Activated CD4-positive, alpha-beta T cell treated with anti-CD3 and anti-CD28 coated beads, Interleukin-10, Interleukin-2, amounts not matched to agents 100 ng/mL and 50 ng/mL, durations not matched to agents 16 hours and 8 hours (primary cell): ENCODE measurements around the gene WNT7A.
"Not testable (repeated sequence)": the region's sequence is repeated elsewhere in the genome, so short reads cannot be mapped to it uniquely, and the experiment has no call there.

Experiments
- DNase-seq: peaks from one replicate; pipeline ENCODE4 v3.0.0-alpha.2; 2020

The WNT7A gene

DNA sequence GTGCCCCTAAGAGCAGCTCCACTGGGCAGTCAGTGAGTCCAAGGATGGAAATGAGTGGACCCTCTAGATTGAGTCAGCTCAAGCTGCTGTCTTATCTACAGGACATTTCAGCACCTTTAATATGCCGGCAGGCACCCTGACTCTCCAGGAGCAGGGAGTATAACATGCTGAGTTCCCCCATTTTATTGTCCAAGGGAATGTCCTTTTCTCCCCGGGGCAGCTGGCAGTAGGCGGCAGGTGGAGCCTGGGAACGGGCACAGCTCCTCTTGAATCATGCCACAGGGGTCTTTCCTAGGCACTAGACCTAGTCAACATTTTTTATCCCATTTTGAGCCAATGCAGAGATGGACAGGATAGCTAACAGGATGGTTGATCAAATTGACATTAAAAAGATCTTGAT is 14.8 kb downstream of the WNT7A start:
- DNase-seq: no peak

DNA sequence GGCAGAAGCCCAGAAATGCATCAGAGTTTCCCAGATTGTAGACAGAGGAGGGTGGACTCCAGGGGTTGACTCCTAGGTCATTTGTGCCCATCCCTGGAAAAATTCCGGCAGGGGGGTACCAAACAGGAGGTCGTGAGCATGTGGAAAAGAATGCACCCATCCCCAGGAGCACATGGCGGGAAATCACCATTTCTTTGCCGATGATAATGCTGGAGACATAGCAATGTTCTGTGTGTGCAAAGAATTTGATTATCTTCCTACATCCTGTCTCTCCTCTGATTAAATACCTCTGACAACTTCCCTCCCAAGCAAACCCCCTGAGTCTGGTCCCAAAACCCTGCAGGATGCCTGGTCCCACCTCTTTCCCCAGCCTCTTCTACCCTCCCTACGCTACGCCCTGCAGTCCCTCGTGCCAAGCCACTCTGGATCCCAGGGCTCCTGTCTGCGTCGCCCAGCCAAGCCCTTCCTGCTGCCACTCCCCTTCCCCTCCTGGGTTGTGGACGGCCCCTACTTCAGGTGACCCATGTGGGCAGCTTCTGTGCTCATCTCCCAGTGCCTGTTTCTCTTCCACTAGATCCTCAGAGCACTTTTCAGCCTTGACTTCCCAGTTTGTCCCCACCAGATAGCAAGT is 15.8 kb downstream of the WNT7A start:
- no peak for DNase-seq

DNA sequence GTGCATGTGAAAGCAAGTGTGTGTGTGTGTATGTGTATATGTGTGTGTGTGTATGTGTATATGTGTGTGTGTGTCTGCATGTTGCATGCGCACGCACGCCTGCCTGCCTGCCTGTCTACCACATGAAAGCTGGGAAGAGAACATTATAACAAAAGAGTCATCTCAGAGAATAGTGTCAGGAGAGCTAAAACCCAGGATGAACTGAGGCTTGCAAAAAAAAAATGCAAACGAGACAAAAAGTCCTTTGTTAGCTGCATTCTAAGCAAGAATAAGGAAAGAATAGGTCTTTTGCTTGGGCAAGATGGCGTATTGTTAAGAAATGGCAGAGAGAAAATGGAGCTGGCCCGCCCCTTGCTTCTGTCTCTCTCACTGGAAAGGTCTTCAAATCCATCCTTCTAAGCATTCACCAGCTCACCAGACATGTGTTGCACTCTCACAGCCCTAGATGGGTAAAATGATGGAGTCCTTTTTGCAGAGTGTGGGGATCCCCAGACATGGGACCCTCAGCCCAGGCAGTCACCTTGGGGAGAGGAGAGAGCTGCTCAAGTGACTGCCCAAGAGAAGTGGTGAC is 16.4 kb downstream of the WNT7A start:
- DNase-seq: no peak

DNA sequence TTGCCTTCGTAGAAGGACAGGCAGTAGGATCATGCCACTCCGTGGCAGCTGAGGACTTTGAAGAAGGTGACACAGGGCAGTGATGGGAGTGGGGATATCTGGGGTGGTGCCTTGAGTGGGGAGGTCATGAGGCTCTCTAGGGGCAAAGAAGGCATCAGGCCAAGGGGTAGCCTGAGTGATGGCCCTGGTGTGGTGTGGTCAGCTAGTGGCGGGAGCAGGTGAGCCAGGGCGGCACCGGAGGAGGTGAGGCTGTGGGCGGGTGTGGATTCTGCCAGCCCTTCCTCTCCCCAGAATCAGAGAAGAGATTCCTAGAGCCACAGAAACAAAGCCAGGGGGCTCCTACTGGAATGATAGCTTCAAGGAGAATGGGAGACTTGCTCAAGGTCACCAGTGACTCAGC is 18.4 kb downstream of the WNT7A start:
- no peak for DNase-seq

DNA sequence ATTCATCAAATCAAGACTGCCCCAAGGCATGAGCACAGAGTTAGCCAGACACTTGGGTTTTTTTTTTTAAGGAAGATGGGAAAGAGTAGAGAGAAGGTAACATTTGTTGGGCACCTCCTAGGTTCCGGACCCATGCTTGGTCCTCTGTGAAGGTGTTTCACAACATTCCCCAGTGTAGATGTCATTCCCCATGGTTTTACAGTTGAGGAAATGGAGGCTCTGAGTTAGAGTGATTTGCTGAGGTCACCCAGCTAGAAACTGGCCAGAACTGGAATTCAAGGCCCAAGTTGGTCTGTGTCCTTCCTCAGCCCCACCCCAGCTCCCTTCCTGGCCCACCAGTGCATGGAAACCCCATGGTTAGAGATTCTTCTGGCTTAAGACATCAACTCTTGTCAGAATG is 19.9 kb downstream of the WNT7A start:
- no peak for DNase-seq

DNA sequence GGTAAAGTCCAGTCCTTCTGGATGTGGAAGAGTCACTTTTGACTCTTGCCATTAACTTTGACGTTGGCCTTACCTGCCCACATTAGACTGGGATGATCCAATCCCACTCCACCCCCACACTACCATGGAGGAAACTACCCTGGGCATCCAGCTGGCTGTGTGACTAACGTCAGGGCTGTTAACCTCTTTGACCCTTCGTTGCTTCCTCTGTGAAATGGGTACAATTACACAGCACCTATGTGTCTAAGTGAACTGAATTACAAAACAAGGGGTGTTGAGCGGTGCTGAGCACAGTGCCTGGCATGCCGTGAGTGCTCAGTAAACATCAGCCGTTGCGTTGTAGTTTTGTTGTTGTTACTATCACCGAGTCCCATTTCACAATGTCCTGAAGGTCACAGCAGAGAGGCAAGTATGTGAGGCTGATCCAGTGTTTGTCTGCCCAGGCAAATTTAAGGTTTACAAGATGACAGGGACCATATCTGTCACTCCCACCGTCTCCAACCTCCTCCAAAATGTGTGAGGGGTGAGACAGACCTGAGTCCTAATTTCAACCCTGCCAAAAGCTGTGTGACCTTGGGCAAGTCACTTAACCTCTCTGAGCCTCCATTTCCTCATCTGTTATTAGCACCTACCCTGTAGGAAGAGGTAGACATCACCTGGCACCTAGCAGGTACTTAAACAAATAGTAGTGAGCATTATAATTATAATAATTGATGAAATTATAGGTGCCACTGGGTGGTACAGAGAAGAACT is 20.9 kb downstream of the WNT7A start:
- DNase-seq: no peak

DNA sequence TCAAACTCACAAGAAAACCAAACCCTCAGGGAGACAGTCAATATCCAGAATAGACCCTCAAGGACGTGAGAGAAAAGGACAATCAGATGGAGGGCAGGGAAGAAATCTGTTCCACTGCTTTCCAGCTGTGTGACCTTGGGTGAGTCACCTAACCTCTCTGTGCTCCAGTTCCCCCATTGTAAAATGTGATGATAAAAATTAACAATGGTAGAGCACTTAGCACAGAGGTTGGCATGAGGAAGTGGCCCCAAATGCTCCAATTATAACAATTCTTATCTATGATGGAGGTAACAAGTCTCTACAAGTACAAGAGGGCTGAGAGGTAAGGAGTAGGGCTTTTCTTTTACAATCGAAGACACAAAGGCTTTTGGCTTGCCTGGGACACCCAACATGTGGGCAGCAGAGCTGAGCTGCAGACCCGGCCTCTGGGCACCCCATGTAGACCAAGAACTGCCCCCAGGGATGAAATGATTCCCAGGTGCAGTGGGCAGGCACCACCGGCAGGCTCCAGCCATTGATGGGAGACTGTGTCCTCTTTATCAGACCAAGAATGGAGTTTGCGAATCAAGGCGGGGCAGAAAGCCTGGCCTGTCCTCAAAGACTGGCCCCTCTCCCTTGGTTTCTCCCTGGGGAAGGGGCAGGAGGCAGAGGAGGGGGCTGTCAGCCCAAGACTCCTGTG is 22.0 kb downstream of the WNT7A start:
- no peak for DNase-seq

DNA sequence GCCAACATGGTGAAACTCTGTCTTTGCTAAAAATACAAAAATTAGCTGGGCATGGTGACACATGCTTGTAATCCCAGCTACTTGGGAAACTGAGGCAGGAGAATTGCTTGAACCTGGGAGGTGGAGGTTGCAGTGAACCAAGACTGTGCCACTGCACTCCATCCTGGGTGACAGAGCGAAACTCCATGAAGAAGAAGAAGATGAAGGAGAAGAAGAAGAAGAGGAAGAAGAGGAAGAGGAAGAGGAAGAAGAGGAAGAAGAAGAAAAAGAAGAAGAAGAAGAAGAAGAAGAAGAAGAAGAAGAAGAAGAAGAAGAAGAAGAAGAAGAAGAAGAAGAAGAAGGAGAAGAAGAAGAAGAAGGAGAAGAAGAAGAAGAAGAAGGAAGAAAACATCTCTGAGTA is 23.2 kb downstream of the WNT7A start:
- DNase-seq: not testable (repeated sequence)

DNA sequence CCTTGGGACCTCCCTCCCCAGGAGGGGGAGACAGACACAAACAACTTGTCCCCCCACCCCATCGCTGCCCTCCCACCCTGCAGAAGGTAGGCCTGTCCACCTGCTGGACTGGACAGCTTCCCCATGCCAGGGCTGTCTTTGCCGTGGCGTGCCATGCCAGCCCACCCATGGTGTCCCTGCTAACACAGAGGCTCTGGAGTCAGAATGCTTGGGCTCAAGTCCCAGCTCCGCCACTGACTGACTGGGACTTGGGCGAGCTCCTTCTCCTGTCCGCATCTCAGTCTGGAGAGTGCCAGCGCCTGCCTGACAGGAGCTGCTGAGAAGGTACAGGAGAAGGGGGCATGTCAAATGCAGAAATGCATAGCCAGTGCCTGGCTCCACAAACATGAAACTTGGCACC is 23.9 kb downstream of the WNT7A start:
- DNase-seq: no peak

DNA sequence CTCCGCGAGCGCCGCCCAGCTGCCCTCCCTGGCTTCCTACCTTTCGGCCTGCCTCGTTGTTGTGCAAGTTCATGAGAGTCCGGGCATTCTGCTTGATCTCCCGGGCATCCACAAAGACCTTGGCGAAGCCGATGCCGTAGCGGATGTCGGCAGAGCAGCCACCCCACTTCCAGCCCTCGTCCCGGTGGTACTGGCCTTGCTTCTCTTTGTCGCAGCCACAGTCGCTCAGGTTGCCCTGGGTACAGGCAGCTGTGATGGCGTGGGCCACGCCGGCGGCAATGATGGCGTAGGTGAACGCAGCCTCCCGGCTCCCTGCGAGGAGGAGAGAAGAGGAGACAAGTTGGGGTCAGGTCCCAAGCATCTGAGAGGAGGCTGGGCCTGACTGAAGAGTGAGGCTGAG is 25.4 kb downstream of the WNT7A start:
- no peak for DNase-seq

DNA sequence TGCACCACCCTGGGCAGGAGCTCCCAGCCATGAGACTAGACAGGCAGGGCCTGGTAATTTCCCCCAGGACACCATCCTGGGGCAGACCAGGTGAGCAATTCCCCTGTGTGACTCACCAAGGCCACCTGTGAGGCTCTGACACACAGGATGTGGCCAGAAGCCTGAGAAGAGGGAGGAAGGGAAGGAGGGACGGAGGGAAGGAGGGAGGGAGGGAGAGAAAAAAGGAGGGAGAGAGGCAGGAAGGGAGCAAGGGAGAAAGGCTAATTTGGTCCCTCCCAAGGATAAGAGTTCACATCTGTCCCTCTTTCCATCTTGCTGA is 25.9 kb downstream of the WNT7A start:
- DNase-seq: no peak

DNA sequence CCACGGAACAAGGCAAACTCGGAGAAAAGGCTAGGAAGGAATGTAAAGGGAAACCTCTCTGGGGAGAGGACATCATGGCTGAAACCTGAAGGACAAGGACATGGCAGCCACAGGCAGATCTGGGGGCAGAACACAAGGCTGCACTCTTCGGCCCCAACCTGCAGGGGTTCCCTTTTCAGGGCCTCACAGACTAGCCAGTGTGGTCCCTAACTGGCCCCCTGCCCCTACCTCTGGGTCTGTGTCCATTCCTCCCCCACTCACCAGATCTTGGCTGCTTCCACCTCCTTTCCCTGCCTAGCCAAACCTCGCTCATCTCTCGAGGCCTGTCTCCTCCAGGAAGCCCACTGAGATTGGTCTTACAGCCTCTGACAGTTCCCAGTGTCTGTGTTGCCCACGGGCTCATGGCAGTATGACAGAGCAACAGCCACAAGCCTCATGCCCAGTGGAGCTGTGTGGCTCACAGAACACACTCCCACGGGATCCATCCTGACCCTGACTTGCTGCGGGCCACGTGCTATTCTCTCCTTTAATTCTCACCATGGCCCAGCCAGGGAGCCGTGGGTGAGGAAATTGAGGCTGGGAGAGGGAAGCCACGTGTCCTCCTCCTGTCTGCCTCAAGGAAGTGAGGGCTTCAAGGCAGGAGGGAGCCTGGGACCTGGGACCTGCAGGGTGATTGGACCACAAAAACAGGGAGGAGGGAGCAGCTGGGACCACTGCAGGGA is 26.5 kb downstream of the WNT7A start:
- no peak for DNase-seq

DNA sequence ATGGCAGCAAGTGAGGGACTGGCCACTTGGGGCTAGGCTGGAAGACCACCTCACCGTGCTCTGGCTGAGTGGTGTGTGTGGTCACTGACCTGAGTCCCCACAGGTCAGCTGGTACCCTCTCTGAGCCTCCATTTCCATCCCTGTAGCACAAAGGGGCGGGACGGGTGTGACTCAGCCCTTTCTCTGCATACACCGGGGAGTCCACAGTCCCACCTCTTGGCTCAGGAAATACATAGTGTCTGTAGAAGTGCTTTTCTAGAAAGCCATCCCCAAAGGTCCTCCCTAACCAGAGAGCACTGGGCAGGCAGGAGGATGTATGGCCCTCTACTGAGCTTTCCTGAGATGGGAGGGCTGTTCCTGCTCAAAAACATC is 27.2 kb downstream of the WNT7A start:
- DNase-seq: no peak

DNA sequence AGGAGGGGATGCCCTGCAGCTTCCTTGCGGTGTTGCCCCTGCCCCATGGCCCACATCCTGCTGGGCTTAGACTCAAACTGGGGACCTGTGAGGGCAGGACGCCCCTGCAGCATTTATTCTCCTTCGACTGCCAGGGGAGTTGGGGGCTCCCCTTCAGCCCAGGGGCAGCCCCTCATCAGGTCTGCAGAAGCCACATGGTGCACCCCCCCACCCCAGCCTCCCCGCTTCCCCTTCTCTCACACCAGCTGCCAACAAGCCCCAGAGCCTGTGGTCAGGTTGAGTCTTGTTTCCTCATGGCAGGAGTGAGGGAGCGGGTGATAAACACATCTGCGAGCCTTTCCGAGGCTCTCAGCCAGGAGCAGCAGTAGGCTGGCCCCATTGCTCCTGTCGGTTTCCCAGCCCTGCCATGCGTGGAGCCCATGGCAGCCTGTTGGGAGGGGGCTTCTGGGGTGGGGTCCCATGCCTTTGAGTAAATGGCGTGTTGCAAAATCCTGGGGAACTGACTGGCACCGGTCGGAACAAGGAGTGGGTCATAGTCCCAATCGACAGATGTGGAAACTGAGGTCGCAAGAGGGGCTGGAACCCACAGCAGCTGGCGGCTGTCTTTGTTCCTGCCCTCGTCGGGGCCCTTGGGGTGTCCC is 27.8 kb downstream of the WNT7A start:
- DNase-seq: no peak

DNA sequence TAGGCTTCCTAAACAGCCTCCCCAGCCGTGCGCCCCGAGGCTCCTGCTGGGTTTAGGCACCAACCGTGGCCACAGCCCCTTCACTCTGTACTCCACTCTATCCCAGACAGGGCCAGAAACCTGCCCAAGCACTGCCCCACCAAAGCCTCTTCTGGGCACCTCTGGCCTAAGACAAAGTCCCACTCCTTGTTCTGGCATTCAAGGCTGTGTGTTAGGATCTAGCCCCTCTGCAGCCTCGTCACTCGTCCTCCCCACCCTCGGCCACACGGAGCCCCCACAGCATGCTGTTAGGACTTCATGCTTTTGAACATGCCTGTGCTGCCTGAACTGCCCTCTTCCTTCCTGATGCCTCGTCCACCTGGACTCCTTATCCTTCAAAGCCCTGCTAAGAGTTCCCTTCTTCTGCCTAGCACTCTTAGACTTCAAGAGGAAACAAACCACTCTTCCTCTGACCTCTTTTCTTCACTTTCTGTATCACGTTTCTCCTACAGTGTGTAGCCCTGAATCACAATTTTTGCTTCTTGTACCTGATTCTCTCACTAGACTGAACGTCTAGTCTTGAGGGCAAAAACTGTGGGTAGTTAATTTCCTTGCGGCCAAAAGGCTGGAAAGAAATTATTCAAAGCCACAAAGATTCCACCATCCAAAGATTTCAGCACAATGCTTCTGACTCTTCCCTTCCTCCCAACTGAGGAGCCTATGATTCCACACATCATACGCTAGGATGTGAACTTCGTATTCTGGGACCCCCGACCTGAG is 28.6 kb downstream of the WNT7A start:
- DNase-seq: no peak

DNA sequence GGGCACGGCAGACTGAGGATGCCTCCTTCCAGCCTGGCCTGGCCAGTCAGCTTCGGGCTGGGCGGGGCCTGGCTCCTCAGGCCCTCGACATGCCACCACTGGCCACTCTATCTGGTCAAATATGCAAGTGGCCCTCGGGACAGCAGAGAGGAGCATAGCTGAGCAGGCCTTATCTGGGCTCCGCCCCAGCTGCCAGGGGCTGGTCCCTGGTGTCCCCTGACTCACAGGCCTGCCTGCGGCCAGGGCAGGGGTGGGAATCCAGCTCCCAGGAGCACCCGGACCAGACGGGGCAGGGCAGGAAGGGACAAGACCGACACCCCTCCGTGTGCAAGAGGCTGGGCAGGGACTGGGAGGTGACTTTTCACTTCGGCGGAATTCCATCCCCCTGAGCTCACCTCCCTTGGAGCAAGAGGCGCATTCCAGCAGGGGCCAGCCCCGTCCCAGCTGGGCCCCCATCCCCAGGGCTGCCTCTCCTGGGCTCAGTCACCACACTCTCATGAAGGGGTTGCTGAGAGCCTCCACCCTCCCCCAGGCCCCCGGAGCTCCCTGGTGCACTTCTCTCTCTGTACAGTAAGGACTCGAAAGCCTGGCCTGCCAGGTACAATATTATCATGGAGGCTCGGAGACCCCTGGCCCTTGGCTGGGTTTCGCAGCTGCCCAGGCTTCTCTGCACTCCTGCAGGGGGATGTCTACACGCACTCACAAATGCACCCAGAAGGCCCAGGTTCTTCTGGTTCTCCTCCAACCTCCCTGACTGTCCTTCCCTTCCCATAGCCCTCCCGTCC is 29.5 kb downstream of the WNT7A start:
- no peak for DNase-seq

DNA sequence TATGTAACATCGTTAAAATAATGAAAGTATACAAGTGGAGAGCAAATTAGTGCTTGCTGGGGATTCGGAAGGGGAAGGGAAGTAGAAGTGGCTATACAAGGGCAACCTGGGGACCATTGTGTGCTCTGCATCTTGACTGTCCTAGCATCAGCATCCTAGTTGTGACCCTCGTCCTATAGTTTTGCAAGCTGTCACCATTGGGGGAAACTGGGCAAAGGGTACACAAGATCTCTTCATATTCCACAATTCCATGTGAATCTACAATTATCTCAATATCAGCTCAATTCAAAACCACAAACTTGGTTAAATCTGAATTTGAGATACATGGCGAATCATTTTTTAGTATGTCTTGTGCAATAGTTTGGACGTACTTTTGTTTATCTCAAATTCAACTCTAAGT is 30.9 kb downstream of the WNT7A start:
- DNase-seq: no peak

DNA sequence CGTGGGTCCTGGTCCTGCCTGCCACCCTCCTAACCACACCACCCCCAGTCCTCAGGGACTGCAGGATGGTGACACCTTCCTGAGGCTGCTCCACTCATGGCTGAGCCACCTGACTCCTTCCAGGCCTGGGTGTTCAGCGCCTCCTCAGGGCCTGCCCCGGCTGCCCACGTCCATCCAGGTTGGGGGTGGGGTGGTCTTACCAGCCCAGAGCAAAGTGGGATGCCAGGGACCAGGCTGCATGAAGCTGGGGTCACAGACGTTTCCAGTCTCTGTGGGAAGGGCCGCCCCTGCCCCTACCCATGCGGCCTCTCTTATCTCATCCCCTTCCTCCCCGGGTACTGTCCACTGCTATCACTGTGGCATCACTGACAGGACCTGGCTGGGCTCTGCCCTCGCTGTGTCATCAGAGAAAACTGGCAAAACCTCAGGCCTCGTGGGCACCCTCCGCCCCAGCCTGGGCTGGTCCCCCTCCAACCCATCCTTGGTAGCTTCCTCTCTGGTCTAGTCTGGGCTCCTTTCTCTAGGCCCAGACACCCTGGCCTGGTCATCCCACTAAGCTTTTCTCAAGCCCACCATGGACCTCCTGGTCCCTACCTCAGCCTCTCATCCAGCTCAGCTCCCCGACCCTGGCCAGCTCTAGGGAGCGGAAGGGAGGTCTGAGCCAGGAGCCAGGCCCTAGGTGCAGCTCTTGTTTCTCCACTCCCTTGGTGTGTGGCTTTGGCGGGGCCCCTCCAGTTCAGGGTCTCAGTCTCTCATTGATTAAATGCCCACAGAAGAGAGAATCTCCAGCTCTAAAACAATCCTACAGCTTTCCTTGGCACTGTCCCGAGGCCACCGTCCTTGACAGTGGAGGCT is 32.9 kb downstream of the WNT7A start:
- no peak for DNase-seq

DNA sequence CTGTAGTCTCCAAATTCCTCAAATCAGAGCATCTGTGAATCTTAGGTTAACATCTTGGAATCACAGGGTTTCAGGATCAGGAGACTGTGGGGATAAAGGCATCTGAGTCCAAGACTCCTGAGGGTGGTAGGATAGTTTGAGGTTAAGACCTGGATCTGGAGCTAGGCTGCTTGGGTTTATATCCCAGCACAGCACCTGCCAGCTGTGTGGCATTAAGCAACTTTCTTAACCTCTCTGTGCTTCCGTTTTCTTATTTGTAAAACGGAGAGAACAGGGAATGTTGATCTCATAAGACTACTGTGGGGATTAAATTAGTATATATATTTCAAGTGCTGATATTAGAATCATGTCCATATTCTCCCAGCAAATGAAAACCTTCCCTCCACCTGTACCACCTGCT is 33.6 kb downstream of the WNT7A start:
- no peak for DNase-seq

DNA sequence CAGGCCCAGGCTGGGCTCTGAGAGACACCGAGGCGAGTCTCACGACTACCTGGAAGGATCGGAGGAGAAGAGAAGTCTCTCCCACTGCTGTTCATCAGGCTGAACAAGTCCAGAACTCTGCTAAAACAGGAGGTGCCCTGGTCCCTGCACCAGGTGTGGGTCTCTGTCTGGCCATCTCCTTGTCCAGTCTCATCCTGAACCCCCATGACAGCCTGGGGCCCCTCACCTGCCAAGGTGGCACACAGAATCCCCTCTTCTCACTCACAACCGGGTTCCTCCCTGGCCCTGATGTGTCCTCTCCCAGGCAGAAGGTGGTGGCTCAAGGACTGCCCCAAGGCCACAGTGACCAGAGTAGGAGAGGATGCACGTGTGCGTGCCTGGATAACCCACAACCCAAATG is 34.1 kb downstream of the WNT7A start:
- no peak for DNase-seq
